BLaER1 (cell line): ENCODE data around the gene ADAMTS7.
"Not testable (repeated sequence)": the region's sequence is repeated elsewhere in the genome, so short reads cannot be mapped to it uniquely, and the experiment has no call there.

Source experiments
- H3K27ac ChIP-seq: shearing (Covaris generic); formaldehyde crosslinking; 2 replicates; pipeline ENCODE4 v1.8.1; 2022
- H3K27me3 ChIP-seq: shearing (Covaris generic); formaldehyde crosslinking; 2 replicates; pipeline ENCODE4 v1.8.1; 2022
- H3K36me3 ChIP-seq: shearing (Covaris generic); formaldehyde crosslinking; 2 replicates; pipeline ENCODE4 v1.8.1; 2022
- H3K4me1 ChIP-seq: shearing (Covaris generic); formaldehyde crosslinking; 2 replicates; pipeline ENCODE4 v1.8.1; 2022
- H3K4me2 ChIP-seq: shearing (Covaris generic); formaldehyde crosslinking; 2 replicates; pipeline ENCODE4 v1.8.1; 2022
- H3K4me3 ChIP-seq: shearing (Covaris generic); formaldehyde crosslinking; 2 replicates; pipeline ENCODE4 v1.8.1; 2022
- H3K9ac ChIP-seq: shearing (Covaris generic); formaldehyde crosslinking; 2 replicates; pipeline ENCODE4 v1.8.1; 2022
- H3K9me3 ChIP-seq: shearing (Covaris generic); formaldehyde crosslinking; 2 replicates; pipeline ENCODE4 v1.8.1; 2022
- H4K20me1 ChIP-seq: shearing (Covaris generic); formaldehyde crosslinking; 2 replicates; pipeline ENCODE4 v1.8.1; 2022
- Cebpa-rat ChIP-seq: shearing (Covaris generic); IDR thresholded peaks from 2 replicates; pipeline ENCODE4 v1.8.1; 2022

Gene ADAMTS7

GRCh38 chr15:78842519-78842918, 31.3 kb upstream of the ADAMTS7 start:
- no peak overlapping the region for H3K9ac ChIP-seq
- no peaks in the 10 kb centered on the region for H4K20me1 ChIP-seq
- H3K27ac ChIP-seq: no peak overlapping the region
- H3K4me2 ChIP-seq: no peak overlapping the region
- H3K4me3 ChIP-seq: no peak overlapping the region
- H3K36me3 ChIP-seq: no peaks in the 10 kb centered on the region
- TF ChIP-seq Cebpa-rat: no peak
- H3K27me3 ChIP-seq: no peaks in the 10 kb centered on the region
- H3K9me3 ChIP-seq: no peaks in the 10 kb centered on the region
- H3K4me1 ChIP-seq: peaks cover 21% of the 10 kb centered on the region

GRCh38 chr15:78841891-78842290, 30.6 kb upstream of the ADAMTS7 start:
- Histone ChIP-seq H3K4me2 (peak overlapping the region; percentile 58), H3K36me3 (no peaks in the 10 kb centered on the region), H3K4me1 (peaks cover 21% of the 10 kb centered on the region), H3K27me3 (no peaks in the 10 kb centered on the region), H3K27ac (no peak overlapping the region), H3K9me3 (no peaks in the 10 kb centered on the region), H3K4me3 (no peak overlapping the region), H3K9ac (no peak overlapping the region), H4K20me1 (no peaks in the 10 kb centered on the region)
- TF ChIP-seq Cebpa-rat: no peak

- TF ChIP-seq Cebpa-rat: no peak
These were observed 30.1 kb upstream of the ADAMTS7 start for GRCh38 chr15:78841376-78841706.

GRCh38 chr15:78840661-78841375, 29.6 kb upstream of the ADAMTS7 start:
- H3K4me1 ChIP-seq: peaks cover 21% of the 10 kb centered on the region
- H3K4me2 ChIP-seq: peak overlapping the region; percentile 58
- no peak for TF ChIP-seq Cebpa-rat

More at GRCh38 chr15:78841376-78841706, 30.1 kb upstream of the ADAMTS7 start:
- Histone ChIP-seq H3K4me3 (no peak overlapping the region), H3K4me2 (peak overlapping the region; percentile 58), H3K9ac (no peak overlapping the region), H4K20me1 (no peaks in the 10 kb centered on the region), H3K27ac (no peak overlapping the region), H3K4me1 (peaks cover 21% of the 10 kb centered on the region), H3K9me3 (no peaks in the 10 kb centered on the region), H3K27me3 (no peaks in the 10 kb centered on the region), H3K36me3 (no peaks in the 10 kb centered on the region)

GRCh38 chr15:78839151-78839550, 27.9 kb upstream of the ADAMTS7 start:
- peaks cover 21% of the 10 kb centered on the region for H3K4me1 ChIP-seq
- H3K4me2 ChIP-seq, H3K9ac ChIP-seq, H4K20me1 ChIP-seq, H3K9me3 ChIP-seq, H3K36me3 ChIP-seq, H3K27me3 ChIP-seq, H3K27ac ChIP-seq, H3K4me3 ChIP-seq: not testable (repeated sequence)

More at GRCh38 chr15:78840661-78841375, 29.6 kb upstream of the ADAMTS7 start:
- H3K36me3 ChIP-seq: no peaks in the 10 kb centered on the region
- no peak overlapping the region; the same call in 1 of the 2 replicates for H3K27ac ChIP-seq
- H3K9ac ChIP-seq: no peak overlapping the region
- H3K9me3 ChIP-seq: no peaks in the 10 kb centered on the region
- no peak overlapping the region for H3K4me3 ChIP-seq
- H4K20me1 ChIP-seq: no peaks in the 10 kb centered on the region
- H3K27me3 ChIP-seq: no peaks in the 10 kb centered on the region

- Histone ChIP-seq H3K9ac (no peak overlapping the region), H4K20me1 (no peaks in the 10 kb centered on the region), H3K4me1 (peaks cover 21% of the 10 kb centered on the region), H3K4me2 (no peak overlapping the region), H3K27ac (no peak overlapping the region), H3K4me3 (no peak overlapping the region), H3K36me3 (no peaks in the 10 kb centered on the region), H3K27me3 (no peaks in the 10 kb centered on the region), H3K9me3 (no peaks in the 10 kb centered on the region)
- TF ChIP-seq Cebpa-rat: no peak
These were observed 27.2 kb upstream of the ADAMTS7 start for GRCh38 chr15:78838489-78838888.

GRCh38 chr15:78837543-78837942, 26.3 kb upstream of the ADAMTS7 start:
- no peak for TF ChIP-seq Cebpa-rat
- H3K4me1 ChIP-seq: peaks cover 21% of the 10 kb centered on the region
- no peaks in the 10 kb centered on the region for H3K9me3 ChIP-seq
- no peak overlapping the region for H3K4me2 ChIP-seq
- no peak overlapping the region for H3K27ac ChIP-seq
- no peaks in the 10 kb centered on the region for H3K36me3 ChIP-seq
- no peaks in the 10 kb centered on the region for H4K20me1 ChIP-seq
- no peak overlapping the region for H3K9ac ChIP-seq
- H3K4me3 ChIP-seq: no peak overlapping the region
- H3K27me3 ChIP-seq: no peaks in the 10 kb centered on the region

DNA sequence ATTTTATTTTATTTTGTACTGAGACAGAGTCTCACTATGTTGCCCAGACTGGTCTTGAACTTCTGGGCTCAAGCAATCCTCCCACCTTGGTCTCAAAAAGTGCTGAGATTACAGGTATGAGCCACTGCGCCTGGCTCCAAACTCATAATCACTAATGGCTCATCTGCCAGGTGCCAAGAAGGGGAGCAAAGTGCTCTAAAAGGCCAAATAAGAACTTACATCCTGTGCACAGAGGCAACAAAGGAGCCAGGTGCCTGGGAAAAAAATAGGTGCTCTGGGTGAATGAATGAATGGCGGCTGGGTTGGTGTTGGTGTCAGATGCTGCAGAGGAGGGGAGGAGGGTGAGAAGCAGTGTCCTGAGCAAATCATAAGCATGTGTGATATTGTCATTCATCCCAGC, 25.9 kb upstream of the ADAMTS7 start:
- Histone ChIP-seq H3K9me3 (no peaks in the 10 kb centered on the region), H4K20me1 (no peaks in the 10 kb centered on the region), H3K27me3 (no peaks in the 10 kb centered on the region), H3K4me1 (peaks cover 21% of the 10 kb centered on the region), H3K4me3 (no peak overlapping the region), H3K9ac (no peak overlapping the region), H3K36me3 (no peaks in the 10 kb centered on the region), H3K4me2 (no peak overlapping the region), H3K27ac (no peak overlapping the region)
- TF ChIP-seq Cebpa-rat: no peak

GRCh38 chr15:78836333-78836732, 25.1 kb upstream of the ADAMTS7 start:
- Histone ChIP-seq H3K36me3 (no peaks in the 10 kb centered on the region), H3K27ac (no peak overlapping the region), H3K4me3 (no peak overlapping the region), H3K27me3 (no peaks in the 10 kb centered on the region), H4K20me1 (no peaks in the 10 kb centered on the region), H3K4me1 (peaks cover 20% of the 10 kb centered on the region), H3K9ac (no peak overlapping the region), H3K9me3 (no peaks in the 10 kb centered on the region), H3K4me2 (no peak overlapping the region)
- TF ChIP-seq Cebpa-rat: no peak

DNA sequence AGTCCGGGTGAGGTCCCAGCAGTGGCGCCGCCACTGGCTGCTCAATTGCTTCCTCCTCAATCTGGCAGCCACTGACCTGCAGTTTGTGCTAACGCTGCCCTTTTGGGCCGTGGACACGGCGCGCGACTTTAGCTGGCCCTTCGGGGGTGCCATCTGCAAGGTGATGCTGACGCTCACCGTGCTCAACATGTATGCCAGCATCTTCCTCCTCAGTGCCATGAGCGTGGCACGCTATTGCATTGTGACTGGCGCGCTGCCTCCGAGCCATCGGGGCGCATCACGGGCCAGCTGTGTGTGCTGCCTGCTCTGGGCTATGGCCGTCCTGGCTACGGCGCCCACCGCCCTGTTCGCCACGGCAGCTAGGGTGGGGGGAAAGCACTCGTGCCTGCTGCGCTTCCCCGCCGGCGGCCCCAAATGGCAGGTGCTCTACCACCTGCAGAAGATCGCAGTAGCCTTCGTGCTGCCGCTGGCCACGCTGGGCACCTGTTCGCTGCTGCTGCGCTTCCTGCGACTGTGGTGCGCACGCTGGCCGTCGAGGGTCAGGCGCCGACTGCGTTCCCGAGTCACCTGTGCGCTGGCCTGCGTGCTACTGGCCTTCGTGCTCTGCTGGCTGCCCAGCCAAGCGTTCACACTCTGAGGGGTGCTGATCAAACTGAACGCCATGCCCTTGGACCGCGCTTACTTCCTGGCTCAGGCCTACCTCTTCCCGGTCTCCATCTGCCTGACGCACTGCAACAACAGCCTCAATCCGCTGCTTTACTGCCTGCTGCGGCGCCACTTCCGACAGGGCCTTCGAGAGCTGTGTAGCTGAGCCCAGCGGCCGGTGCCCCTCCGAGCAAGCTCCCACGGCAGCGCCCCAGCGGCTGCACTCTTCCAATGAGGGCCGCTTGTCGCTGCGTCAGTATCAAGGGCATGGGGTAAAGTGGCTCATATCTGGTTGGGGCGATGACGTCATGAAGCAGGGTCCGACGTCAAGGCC, 20.3 kb upstream of the ADAMTS7 start:
- Histone ChIP-seq H3K36me3 (no peaks in the 10 kb centered on the region), H4K20me1 (no peaks in the 10 kb centered on the region), H3K27ac (no peak overlapping the region), H3K4me1 (peaks cover 27% of the 10 kb centered on the region), H3K9me3 (no peaks in the 10 kb centered on the region), H3K4me2 (peak overlapping the region; percentile 67), H3K27me3 (no peaks in the 10 kb centered on the region), H3K9ac (no peak overlapping the region), H3K4me3 (no peak overlapping the region)
- TF ChIP-seq Cebpa-rat: no peak
